ENCODE measurements around the gene GPR55.

DNA sequence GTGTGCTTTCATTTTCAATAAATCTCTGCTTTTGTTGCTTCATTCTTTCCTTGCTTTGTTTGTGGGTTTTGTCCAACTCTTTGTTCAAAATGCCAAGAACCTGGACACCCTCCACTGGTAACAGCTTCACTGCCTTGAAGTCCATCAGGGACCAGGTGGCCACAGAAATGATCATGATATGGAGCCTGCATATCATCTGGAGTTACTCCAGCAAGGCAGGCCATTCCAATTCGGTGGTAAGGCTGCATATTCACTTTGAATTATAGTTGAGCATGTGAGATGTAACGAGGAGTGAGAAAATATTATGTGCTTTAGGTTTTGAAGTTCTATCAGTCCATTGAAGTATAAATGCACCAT lies 44.6 kb upstream of the GPR55 start:
- TF ChIP-seq SOX15 (CRISPR knock-in tag; IDR thresholded peaks at IDR 0.05) = no peak
- TF ChIP-seq, protein P1, sequence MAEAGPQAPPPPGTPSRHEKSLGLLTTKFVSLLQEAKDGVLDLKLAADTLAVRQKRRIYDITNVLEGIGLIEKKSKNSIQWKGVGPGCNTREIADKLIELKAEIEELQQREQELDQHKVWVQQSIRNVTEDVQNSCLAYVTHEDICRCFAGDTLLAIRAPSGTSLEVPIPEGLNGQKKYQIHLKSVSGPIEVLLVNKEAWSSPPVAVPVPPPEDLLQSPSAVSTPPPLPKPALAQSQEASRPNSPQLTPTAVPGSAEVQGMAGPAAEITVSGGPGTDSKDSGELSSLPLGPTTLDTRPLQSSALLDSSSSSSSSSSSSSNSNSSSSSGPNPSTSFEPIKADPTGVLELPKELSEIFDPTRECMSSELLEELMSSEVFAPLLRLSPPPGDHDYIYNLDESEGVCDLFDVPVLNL (CRISPR knock-in tag; IDR thresholded peaks at IDR 0.05; ENCODE audit: borderline replicate concordance, low read depth) = no peak
- no peak for TF ChIP-seq ZBTB21 (CRISPR knock-in tag; IDR thresholded peaks at IDR 0.05; ENCODE audit: borderline replicate concordance)
- TF ChIP-seq MYBL2 (CRISPR knock-in tag; IDR thresholded peaks at IDR 0.05) = no peak

All from WTC11 (cell line).